HG03432 (cell line): Measurements from ENCODE around the gene CBLC.

Experiments used
- ATAC-seq: cut with Tn5 transposase; IDR thresholded peaks from one replicate; pipeline ENCODE4 v1.9.1; 2021; ENCODE audit warnings: mild to moderate bottlenecking, moderate library complexity; ENCODE audit not compliant: unreplicated experiment

Gene CBLC

GRCh38 chr19:44848036-44848811 lies 70.5 kb downstream of the CBLC start:
- no peak for ATAC-seq

- no peak for ATAC-seq
These were observed 71.2 kb downstream of the CBLC start for GRCh38 chr19:44848812-44849447.
